Measurements from ENCODE around the gene ADARB2. TPM values are rescaled to one million over a fixed set of nuclear protein-coding genes. Genes with fewer than 3 reads are reported as not detected.

The ADARB2 gene
- total and polyA plus RNA-seq, 10 of the 15 experiments (the other 5 are each of a cell fraction or from before 2014, with no cell fraction given) = 0.02 to 4.1 (median 0.76) TPM

DNA sequence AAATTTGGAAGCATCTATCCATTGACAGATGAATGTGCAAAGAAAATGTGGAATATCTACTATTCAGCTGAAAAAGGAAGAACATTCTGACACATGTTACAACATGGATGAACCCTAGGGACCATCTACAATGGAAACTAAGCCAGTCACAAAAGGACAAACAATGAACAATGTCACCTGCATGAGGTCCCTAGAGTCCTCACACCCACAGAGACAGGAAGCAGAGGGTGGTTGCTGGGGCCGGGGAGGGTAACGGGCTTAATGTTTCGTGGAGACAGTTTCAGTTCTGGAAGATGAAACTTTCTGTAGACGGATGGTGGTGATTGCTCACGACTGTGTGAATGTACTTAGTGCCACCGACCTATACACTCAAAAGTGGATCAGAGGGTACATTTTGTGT is 282.9 kb downstream of the ADARB2 start (continued):
- peak; percentile 74 for TF ChIP-seq RUNX3 (IDR thresholded peaks at IDR 0.05; ENCODE audit: low read length)
- TF ChIP-seq, protein P1, sequence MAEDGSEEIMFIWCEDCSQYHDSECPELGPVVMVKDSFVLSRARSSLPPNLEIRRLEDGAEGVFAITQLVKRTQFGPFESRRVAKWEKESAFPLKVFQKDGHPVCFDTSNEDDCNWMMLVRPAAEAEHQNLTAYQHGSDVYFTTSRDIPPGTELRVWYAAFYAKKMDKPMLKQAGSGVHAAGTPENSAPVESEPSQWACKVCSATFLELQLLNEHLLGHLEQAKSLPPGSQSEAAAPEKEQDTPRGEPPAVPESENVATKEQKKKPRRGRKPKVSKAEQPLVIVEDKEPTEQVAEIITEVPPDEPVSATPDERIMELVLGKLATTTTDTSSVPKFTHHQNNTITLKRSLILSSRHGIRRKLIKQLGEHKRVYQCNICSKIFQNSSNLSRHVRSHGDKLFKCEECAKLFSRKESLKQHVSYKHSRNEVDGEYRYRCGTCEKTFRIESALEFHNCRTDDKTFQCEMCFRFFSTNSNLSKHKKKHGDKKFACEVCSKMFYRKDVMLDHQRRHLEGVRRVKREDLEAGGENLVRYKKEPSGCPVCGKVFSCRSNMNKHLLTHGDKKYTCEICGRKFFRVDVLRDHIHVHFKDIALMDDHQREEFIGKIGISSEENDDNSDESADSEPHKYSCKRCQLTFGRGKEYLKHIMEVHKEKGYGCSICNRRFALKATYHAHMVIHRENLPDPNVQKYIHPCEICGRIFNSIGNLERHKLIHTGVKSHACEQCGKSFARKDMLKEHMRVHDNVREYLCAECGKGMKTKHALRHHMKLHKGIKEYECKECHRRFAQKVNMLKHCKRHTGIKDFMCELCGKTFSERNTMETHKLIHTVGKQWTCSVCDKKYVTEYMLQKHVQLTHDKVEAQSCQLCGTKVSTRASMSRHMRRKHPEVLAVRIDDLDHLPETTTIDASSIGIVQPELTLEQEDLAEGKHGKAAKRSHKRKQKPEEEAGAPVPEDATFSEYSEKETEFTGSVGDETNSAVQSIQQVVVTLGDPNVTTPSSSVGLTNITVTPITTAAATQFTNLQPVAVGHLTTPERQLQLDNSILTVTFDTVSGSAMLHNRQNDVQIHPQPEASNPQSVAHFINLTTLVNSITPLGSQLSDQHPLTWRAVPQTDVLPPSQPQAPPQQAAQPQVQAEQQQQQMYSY (CRISPR knock-in tag; IDR thresholded peaks at IDR 0.05) = no peak
- TF ChIP-seq KDM1A (IDR thresholded peaks at IDR 0.05; ENCODE audit: borderline replicate concordance) = no peak
- no peak for TF ChIP-seq JUND (IDR thresholded peaks at IDR 0.05; ENCODE audit: low read depth, low read length)
- TF ChIP-seq RAD51 (IDR thresholded peaks at IDR 0.05) = no peak
- no peak for TF ChIP-seq MEF2A (IDR thresholded peaks at IDR 0.05; ENCODE audit: insufficient read depth, low read depth, low read length)
- TF ChIP-seq ZZZ3 (IDR thresholded peaks at IDR 0.05; ENCODE audit: control insufficient read depth, insufficient read length, low read depth) = no peak
- TF ChIP-seq TAF1 (IDR thresholded peaks at IDR 0.05; ENCODE audit: borderline replicate concordance, low read depth, low read length) = no peak
- TF ChIP-seq, protein P2, sequence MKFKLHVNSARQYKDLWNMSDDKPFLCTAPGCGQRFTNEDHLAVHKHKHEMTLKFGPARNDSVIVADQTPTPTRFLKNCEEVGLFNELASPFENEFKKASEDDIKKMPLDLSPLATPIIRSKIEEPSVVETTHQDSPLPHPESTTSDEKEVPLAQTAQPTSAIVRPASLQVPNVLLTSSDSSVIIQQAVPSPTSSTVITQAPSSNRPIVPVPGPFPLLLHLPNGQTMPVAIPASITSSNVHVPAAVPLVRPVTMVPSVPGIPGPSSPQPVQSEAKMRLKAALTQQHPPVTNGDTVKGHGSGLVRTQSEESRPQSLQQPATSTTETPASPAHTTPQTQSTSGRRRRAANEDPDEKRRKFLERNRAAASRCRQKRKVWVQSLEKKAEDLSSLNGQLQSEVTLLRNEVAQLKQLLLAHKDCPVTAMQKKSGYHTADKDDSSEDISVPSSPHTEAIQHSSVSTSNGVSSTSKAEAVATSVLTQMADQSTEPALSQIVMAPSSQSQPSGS (IDR thresholded peaks at IDR 0.05; ENCODE audit: low read length) = no peak
- TF ChIP-seq ETV6 (conservative IDR thresholded peaks at IDR 0.05 in 1 of 2, IDR thresholded peaks at IDR 0.05 in 1 of 2; ENCODE audit: borderline replicate concordance in 1 of 2, low read depth in 1 of 2) = peak in 1 of 2 experiments; percentile 88; a peak in 2 of 4 replicates
- TF ChIP-seq, protein P3, sequence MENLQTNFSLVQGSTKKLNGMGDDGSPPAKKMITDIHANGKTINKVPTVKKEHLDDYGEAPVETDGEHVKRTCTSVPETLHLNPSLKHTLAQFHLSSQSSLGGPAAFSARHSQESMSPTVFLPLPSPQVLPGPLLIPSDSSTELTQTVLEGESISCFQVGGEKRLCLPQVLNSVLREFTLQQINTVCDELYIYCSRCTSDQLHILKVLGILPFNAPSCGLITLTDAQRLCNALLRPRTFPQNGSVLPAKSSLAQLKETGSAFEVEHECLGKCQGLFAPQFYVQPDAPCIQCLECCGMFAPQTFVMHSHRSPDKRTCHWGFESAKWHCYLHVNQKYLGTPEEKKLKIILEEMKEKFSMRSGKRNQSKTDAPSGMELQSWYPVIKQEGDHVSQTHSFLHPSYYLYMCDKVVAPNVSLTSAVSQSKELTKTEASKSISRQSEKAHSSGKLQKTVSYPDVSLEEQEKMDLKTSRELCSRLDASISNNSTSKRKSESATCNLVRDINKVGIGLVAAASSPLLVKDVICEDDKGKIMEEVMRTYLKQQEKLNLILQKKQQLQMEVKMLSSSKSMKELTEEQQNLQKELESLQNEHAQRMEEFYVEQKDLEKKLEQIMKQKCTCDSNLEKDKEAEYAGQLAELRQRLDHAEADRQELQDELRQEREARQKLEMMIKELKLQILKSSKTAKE (IDR thresholded peaks at IDR 0.05; ENCODE audit: low read depth, poor library complexity, severe bottlenecking) = peak; percentile 72
- TF ChIP-seq, protein P4, sequence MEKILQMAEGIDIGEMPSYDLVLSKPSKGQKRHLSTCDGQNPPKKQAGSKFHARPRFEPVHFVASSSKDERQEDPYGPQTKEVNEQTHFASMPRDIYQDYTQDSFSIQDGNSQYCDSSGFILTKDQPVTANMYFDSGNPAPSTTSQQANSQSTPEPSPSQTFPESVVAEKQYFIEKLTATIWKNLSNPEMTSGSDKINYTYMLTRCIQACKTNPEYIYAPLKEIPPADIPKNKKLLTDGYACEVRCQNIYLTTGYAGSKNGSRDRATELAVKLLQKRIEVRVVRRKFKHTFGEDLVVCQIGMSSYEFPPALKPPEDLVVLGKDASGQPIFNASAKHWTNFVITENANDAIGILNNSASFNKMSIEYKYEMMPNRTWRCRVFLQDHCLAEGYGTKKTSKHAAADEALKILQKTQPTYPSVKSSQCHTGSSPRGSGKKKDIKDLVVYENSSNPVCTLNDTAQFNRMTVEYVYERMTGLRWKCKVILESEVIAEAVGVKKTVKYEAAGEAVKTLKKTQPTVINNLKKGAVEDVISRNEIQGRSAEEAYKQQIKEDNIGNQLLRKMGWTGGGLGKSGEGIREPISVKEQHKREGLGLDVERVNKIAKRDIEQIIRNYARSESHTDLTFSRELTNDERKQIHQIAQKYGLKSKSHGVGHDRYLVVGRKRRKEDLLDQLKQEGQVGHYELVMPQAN (conservative IDR thresholded peaks at IDR 0.05) = no peak
- no peak for TF ChIP-seq POLR2A (IDR thresholded peaks at IDR 0.05; ENCODE audit: low read depth, low read length)
- peak; percentile 90 to 93 for TF ChIP-seq IKZF2 (IDR thresholded peaks at IDR 0.05)
- TF ChIP-seq TBL1XR1 (IDR thresholded peaks at IDR 0.05; ENCODE audit: low read depth, low read length) = no peak
- peak; percentile 78 for TF ChIP-seq YY1 (IDR thresholded peaks at IDR 0.05; ENCODE audit: low read depth, low read length)
- peak; percentile 81 for TF ChIP-seq BCL11A (IDR thresholded peaks at IDR 0.05; ENCODE audit: low read depth, low read length)
- no peak for TF ChIP-seq RFX5 (IDR thresholded peaks at IDR 0.05; ENCODE audit: low read depth, low read length)
- TF ChIP-seq STAT3 (IDR thresholded peaks at IDR 0.05; ENCODE audit: low read depth, low read length) = no peak
- no peak for TF ChIP-seq POLR2AphosphoS2 (IDR thresholded peaks at IDR 0.05; ENCODE audit: low read depth, low read length)
- no peak; the same call in 1 of the 2 replicates for TF ChIP-seq TCF3 (IDR thresholded peaks at IDR 0.05; ENCODE audit: borderline replicate concordance, insufficient read depth, low read depth, low read length)
- peak; percentile 75 for TF ChIP-seq ATF7 (IDR thresholded peaks at IDR 0.05; ENCODE audit: low read depth)
- TF ChIP-seq NBN (IDR thresholded peaks at IDR 0.05) = peak; percentile 64
- peak; percentile 98 for TF ChIP-seq MEF2B (IDR thresholded peaks at IDR 0.05; ENCODE audit: partially characterized antibody, poor library complexity, severe bottlenecking)

Data from GM12878 (cell line).